HEK293 (cell line): Measurements from ENCODE around the gene RNF166.

Experiments
- GFI1B ChIP-seq: fragments of 450-650 bp; formaldehyde crosslinking; IDR thresholded peaks from 2 replicates; pipeline ENCODE4 v1.5.1; 2016; ENCODE audit warnings: missing biosample characterization, missing genetic modification characterization
- MYNN ChIP-seq: fragments of 450-650 bp; formaldehyde crosslinking; IDR thresholded peaks from 2 replicates; pipeline ENCODE4 v1.5.1; 2016; ENCODE audit warnings: missing biosample characterization, missing genetic modification characterization, borderline replicate concordance
- MZF1 ChIP-seq: fragments of 450-650 bp; formaldehyde crosslinking; IDR thresholded peaks from 2 replicates; pipeline ENCODE4 v1.5.1; 2017; ENCODE audit warnings: missing biosample characterization, missing genetic modification characterization, borderline replicate concordance
- PATZ1 ChIP-seq: fragments of 450-650 bp; formaldehyde crosslinking; IDR thresholded peaks from 2 replicates; pipeline ENCODE4 v1.5.1; 2016; ENCODE audit warnings: missing biosample characterization, missing genetic modification characterization
- PRDM10 ChIP-seq: fragments of 450-650 bp; formaldehyde crosslinking; IDR thresholded peaks from 2 replicates; pipeline ENCODE4 v1.5.1; 2016; ENCODE audit warnings: missing biosample characterization, missing genetic modification characterization
- SCRT2 ChIP-seq: fragments of 450-650 bp; formaldehyde crosslinking; IDR thresholded peaks from 2 replicates; pipeline ENCODE4 v1.5.1; 2016; ENCODE audit warnings: missing biosample characterization, missing genetic modification characterization
- SP7 ChIP-seq: fragments of 450-650 bp; formaldehyde crosslinking; IDR thresholded peaks from 2 replicates; pipeline ENCODE4 v1.5.1; 2016; ENCODE audit warnings: missing biosample characterization, missing genetic modification characterization
- TSHZ1 ChIP-seq: fragments of 450-650 bp; formaldehyde crosslinking; IDR thresholded peaks from 2 replicates; pipeline ENCODE4 v1.5.1; 2016; ENCODE audit warnings: missing biosample characterization, missing genetic modification characterization, borderline replicate concordance
- ZBTB1 ChIP-seq: fragments of 450-650 bp; formaldehyde crosslinking; IDR thresholded peaks from 2 replicates; pipeline ENCODE4 v1.5.1; 2016; ENCODE audit warnings: missing biosample characterization, missing genetic modification characterization
- ZBTB11 ChIP-seq: fragments of 450-650 bp; formaldehyde crosslinking; conservative IDR thresholded peaks from 2 replicates; pipeline ENCODE4 v1.5.1; 2016; ENCODE audit warnings: low read depth, missing biosample characterization, missing genetic modification characterization
- ZBTB48 ChIP-seq: fragments of 450-650 bp; formaldehyde crosslinking; IDR thresholded peaks from 2 replicates; pipeline ENCODE4 v1.5.1; 2016; ENCODE audit warnings: missing biosample characterization, missing genetic modification characterization
- ZBTB49 ChIP-seq: fragments of 450-650 bp; formaldehyde crosslinking; IDR thresholded peaks from 2 replicates; pipeline ENCODE4 v1.5.1; 2016; ENCODE audit warnings: missing biosample characterization, missing genetic modification characterization, low read depth
- ZBTB7A ChIP-seq: fragments of 450-650 bp; formaldehyde crosslinking; IDR thresholded peaks from 2 replicates; pipeline ENCODE4 v1.5.1; 2016; ENCODE audit warnings: low read depth, missing biosample characterization, missing genetic modification characterization
- ZFHX2 ChIP-seq: fragments of 450-650 bp; formaldehyde crosslinking; conservative IDR thresholded peaks from 2 replicates; pipeline ENCODE4 v1.5.1; 2016; ENCODE audit warnings: missing biosample characterization, missing genetic modification characterization
- ZNF114 ChIP-seq: fragments of 450-650 bp; formaldehyde crosslinking; IDR thresholded peaks from 2 replicates; pipeline ENCODE4 v1.5.0; 2017; ENCODE audit warnings: missing biosample characterization, missing genetic modification characterization
- ZNF311 ChIP-seq: fragments of 450-650 bp; formaldehyde crosslinking; IDR thresholded peaks from 2 replicates; pipeline ENCODE4 v1.5.1; 2017; ENCODE audit warnings: missing biosample characterization, missing genetic modification characterization, borderline replicate concordance
- ZNF324 ChIP-seq: fragments of 450-650 bp; formaldehyde crosslinking; IDR thresholded peaks from 2 replicates; pipeline ENCODE4 v1.5.1; 2016; ENCODE audit warnings: missing biosample characterization, missing genetic modification characterization
- ZNF404 ChIP-seq: fragments of 450-650 bp; formaldehyde crosslinking; IDR thresholded peaks from 2 replicates; pipeline ENCODE4 v1.5.1; 2017; ENCODE audit warnings: missing biosample characterization, missing genetic modification characterization
- ZNF423 ChIP-seq: fragments of 450-650 bp; formaldehyde crosslinking; IDR thresholded peaks from 2 replicates; pipeline ENCODE4 v1.5.1; 2016; ENCODE audit warnings: missing biosample characterization, missing genetic modification characterization
- ZNF426 ChIP-seq: fragments of 450-650 bp; formaldehyde crosslinking; IDR thresholded peaks from 2 replicates; pipeline ENCODE4 v1.5.1; 2017; ENCODE audit warnings: missing biosample characterization, missing genetic modification characterization, mild to moderate bottlenecking, inconsistent platforms, moderate library complexity
- ZNF626 ChIP-seq: fragments of 450-650 bp; sonication (Bioruptor Pico); formaldehyde crosslinking; IDR thresholded peaks from 2 replicates; pipeline ENCODE4 v1.5.1; 2018; ENCODE audit warnings: missing biosample characterization, missing genetic modification characterization, inconsistent platforms
- ZNF660 ChIP-seq: fragments of 450-650 bp; IDR thresholded peaks from 2 replicates; pipeline ENCODE4 v1.5.1; 2018; ENCODE audit warnings: missing biosample characterization, mild to moderate bottlenecking, missing genetic modification characterization
- ZNF768 ChIP-seq: fragments of 450-650 bp; formaldehyde crosslinking; IDR thresholded peaks from 2 replicates; pipeline ENCODE4 v1.5.1; 2018; ENCODE audit warnings: missing biosample characterization, mild to moderate bottlenecking, missing genetic modification characterization

RNF166 gene

GRCh38 chr16:88706229-88706964 is at the start of gene RNF166, which contains the start of gene CTU2 (continued):
- TF ChIP-seq ZNF426 (tag by site-specific recombination), result no peak
- peak; percentile 88 for TF ChIP-seq ZNF660
- TF ChIP-seq SP7 (tag by site-specific recombination), result no peak
- TF ChIP-seq ZNF423, result no peak
- no peak for TF ChIP-seq ZNF324 (tag by site-specific recombination)
- TF ChIP-seq ZBTB48 (tag by site-specific recombination), result no peak
- TF ChIP-seq PRDM10 (tag by site-specific recombination), result no peak
- TF ChIP-seq ZNF404, result no peak
- no peak for TF ChIP-seq ZBTB11 (tag by site-specific recombination)
- peak; percentile 74 for TF ChIP-seq ZFHX2
- TF ChIP-seq MYNN, result no peak
- no peak for TF ChIP-seq GFI1B (tag by site-specific recombination)
- TF ChIP-seq TSHZ1 (tag by site-specific recombination), result no peak
- TF ChIP-seq ZNF768, result no peak
- TF ChIP-seq ZBTB1 (tag by site-specific recombination), result no peak
- no peak for TF ChIP-seq ZBTB7A
- no peak for TF ChIP-seq ZNF114
- TF ChIP-seq ZNF311 (tag by site-specific recombination), result no peak
- no peak for TF ChIP-seq ZNF626 (tag by site-specific recombination)
- no peak for TF ChIP-seq PATZ1 (tag by site-specific recombination)
- no peak for TF ChIP-seq SCRT2
- no peak for TF ChIP-seq ZBTB49
- TF ChIP-seq MZF1 (tag by site-specific recombination), result no peak
